Activated CD8-positive, alpha-beta T cell treated with anti-CD3 and anti-CD28 coated beads for 36 hours (primary cell): ENCODE results near the gene PSMD2. TPM values are rescaled to one million over a fixed set of nuclear protein-coding genes. Genes with fewer than 3 reads are reported as not detected.

Experiments
- ATAC-seq: fragments of 200-7000 bp; cut with Tn5 transposase; one replicate; pipeline ENCODE4 v1.10.0; 2021; ENCODE audit warnings: mild to moderate bottlenecking, moderate library complexity
- CTCF ChIA-PET: fragments of 350-600 bp; sonication (Branson Sonifier 250); formaldehyde crosslinking; loops from one replicate; lab custom pipeline; 2021; ENCODE audit warnings: antibody characterized with exemption; lab: Charles Lee
- POLR2A ChIA-PET: fragments of 350-600 bp; sonication (Branson Sonifier 250); formaldehyde crosslinking; loops from one replicate; lab custom pipeline; 2021; ENCODE audit warnings: antibody characterized with exemption; lab: Charles Lee
- DNase-seq: peaks from one replicate; pipeline ENCODE4 v3.0.0-alpha.2; 2020
- H3K27ac Mint-ChIP-seq: one replicate; pipeline ENCODE4 v1.8.0; 2021; ENCODE audit warnings: mild to moderate bottlenecking, mixed read lengths
- H3K27me3 Mint-ChIP-seq: one replicate; pipeline ENCODE4 v1.8.0; 2021; ENCODE audit warnings: mixed read lengths
- H3K36me3 Mint-ChIP-seq: one replicate; pipeline ENCODE4 v1.8.0; 2021; ENCODE audit warnings: low read depth, mixed read lengths
- H3K4me1 Mint-ChIP-seq: one replicate; pipeline ENCODE4 v1.8.0; 2021; ENCODE audit warnings: low read depth, mixed read lengths
- H3K4me3 Mint-ChIP-seq: one replicate; pipeline ENCODE4 v1.8.0; 2021; ENCODE audit warnings: mild to moderate bottlenecking, moderate library complexity, mixed read lengths
- H3K9me3 Mint-ChIP-seq: one replicate; pipeline ENCODE4 v1.8.0; 2021; ENCODE audit warnings: mixed read lengths
- intact Hi-C: fragments of 100-400 bp; cut with micrococcal nuclease; formaldehyde crosslinking; loops from one replicate; pipeline ENCODE4 v1.10.0; 2022
- total RNA-seq, 2 experiments: library from RNA; stranded (reverse); gene quantifications; one replicate each; pipeline ENCODE4 v1.2.3, GENCODE V29; 2021
- TF ChIP-seq, protein P1 (sequence below): fragments of 200-600 bp; IDR thresholded peaks from one replicate; pipeline ENCODE4 v1.8.0; 2022; ENCODE audit warnings: antibody characterized with exemption, mild to moderate bottlenecking

Gene PSMD2
- total RNA-seq, 2 experiments from 2014 or later, result 220 to 221 TPM

DNA sequence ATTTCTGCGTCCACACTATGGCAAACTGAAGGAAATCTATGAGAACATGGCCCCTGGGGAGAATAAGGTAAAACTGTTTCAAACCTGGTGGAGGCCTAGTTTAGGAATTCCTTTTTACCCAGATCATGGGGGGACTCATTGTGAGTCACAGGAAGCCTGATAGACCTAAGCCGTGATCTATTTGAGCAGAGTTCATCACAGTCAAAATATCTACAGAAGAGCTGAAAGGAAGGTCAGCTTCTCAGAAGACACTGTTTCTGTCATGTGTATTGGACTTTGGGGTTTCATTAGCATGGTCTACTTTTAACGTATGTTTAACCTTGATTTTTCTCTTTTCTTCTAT lies 1.3 kb downstream of the PSMD2 start:
- Mint-ChIP-seq H3K27ac (no peak overlapping the region), H3K27me3 (no peaks in the 10 kb centered on the region), H3K9me3 (no peaks in the 10 kb centered on the region), H3K36me3 (peaks cover 44% of the 10 kb centered on the region), H3K4me3 (peak overlapping the region; percentile 79), H3K4me1 (peaks cover 24% of the 10 kb centered on the region)
- ChIA-PET POLR2A (interaction anchor here (1.1 kb wide), 2 partner anchors 15 to 24 kb away, joined by 3 to 4 read pairs; no protein-coding TSS in a partner anchor), CTCF (interaction anchor here (0.7 to 1.5 kb wide), 6 partner anchors 12 to 416 kb away, joined by 3 read pairs; partner anchors contain the start of gene PARL)
- DNase-seq, result no peak
- TF ChIP-seq, protein P1, sequence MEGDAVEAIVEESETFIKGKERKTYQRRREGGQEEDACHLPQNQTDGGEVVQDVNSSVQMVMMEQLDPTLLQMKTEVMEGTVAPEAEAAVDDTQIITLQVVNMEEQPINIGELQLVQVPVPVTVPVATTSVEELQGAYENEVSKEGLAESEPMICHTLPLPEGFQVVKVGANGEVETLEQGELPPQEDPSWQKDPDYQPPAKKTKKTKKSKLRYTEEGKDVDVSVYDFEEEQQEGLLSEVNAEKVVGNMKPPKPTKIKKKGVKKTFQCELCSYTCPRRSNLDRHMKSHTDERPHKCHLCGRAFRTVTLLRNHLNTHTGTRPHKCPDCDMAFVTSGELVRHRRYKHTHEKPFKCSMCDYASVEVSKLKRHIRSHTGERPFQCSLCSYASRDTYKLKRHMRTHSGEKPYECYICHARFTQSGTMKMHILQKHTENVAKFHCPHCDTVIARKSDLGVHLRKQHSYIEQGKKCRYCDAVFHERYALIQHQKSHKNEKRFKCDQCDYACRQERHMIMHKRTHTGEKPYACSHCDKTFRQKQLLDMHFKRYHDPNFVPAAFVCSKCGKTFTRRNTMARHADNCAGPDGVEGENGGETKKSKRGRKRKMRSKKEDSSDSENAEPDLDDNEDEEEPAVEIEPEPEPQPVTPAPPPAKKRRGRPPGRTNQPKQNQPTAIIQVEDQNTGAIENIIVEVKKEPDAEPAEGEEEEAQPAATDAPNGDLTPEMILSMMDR, result no peak
- ATAC-seq, result no peak
- intact Hi-C loops, result no loop called here

DNA sequence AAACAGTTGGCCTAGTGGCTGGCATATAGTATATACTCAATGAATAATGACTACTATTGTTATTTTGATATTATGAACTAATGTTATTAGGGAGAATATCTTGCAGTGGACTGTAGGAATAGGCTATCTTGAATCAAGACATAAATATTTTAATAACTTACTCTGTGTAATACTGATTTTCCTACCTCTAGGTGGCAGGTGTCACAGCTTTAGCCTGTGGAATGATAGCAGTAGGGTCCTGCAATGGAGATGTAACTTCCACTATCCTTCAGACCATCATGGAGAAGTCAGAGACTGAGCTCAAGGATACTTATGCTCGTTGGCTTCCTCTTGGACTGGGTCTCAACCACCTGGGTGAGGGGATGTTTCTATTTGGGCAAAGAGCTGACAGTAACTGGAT lies 6.5 kb downstream of the PSMD2 start:
- POLR2A ChIA-PET, result interaction anchor here (0.9 to 2.1 kb wide), 4 partner anchors 10 to 29 kb away, joined by 3 to 8 read pairs (median 4); no protein-coding TSS in a partner anchor

DNA sequence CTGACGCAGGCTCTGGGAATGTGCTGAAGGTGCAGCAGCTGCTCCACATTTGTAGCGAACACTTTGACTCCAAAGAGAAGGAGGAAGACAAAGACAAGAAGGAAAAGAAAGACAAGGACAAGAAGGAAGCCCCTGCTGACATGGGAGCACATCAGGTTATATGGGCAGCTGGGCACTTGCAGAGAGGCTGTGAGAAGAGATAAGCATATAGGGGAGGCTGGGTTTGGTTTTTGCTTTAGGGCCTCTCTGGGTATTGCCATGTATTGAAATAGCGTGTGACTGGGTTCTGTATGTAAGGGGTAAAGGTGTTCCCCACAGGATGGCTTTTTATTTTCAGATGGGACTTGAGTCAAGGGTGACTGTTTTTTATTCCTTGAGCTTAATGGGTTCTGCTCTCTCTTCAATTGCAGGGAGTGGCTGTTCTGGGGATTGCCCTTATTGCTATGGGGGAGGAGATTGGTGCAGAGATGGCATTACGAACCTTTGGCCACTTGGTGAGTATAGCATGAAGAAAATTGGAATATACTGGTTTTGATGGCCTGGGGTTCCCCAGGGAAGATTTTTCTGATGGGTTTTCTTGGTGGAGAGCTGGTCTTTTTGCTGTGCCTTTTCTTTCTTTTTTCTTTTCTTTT lies 7.4 kb downstream of the PSMD2 start:
- Mint-ChIP-seq H3K9me3 (no peaks in the 10 kb centered on the region), H3K27me3 (no peaks in the 10 kb centered on the region), H3K4me1 (peaks cover 15% of the 10 kb centered on the region), H3K36me3 (peaks cover 60% of the 10 kb centered on the region), H3K4me3 (no peak overlapping the region), H3K27ac (no peak overlapping the region)
- DNase-seq (no peak), ATAC-seq (no peak)
- intact Hi-C loops, result no loop called here
- TF ChIP-seq, protein P1, result no peak
- ChIA-PET POLR2A (interaction anchor here (0.6 to 2.1 kb wide), 7 partner anchors 9 to 29 kb away, joined by 3 to 8 read pairs (median 4); no protein-coding TSS in a partner anchor), CTCF (interaction anchor here (1.0 to 1.1 kb wide), 3 partner anchors 10 to 57 kb away, joined by 3 to 5 read pairs (median 4); partner anchors contain the start of gene EEF1AKMT4)

More for the DNA sequence above, 6.5 kb downstream of the PSMD2 start:
- Mint-ChIP-seq H3K9me3 (no peaks in the 10 kb centered on the region), H3K36me3 (peaks cover 67% of the 10 kb centered on the region), H3K27ac (no peak overlapping the region), H3K4me3 (no peak overlapping the region), H3K27me3 (no peaks in the 10 kb centered on the region), H3K4me1 (peaks cover 19% of the 10 kb centered on the region)
- TF ChIP-seq, protein P1, result peak; percentile 59
- CTCF ChIA-PET, result interaction anchor here (1.0 to 1.1 kb wide), 3 partner anchors 10 to 56 kb away, joined by 3 to 5 read pairs (median 4); partner anchors contain the start of gene EEF1AKMT4
- DNase-seq (no peak), ATAC-seq (peak; percentile 56)
- intact Hi-C loops, result no loop called here

DNA sequence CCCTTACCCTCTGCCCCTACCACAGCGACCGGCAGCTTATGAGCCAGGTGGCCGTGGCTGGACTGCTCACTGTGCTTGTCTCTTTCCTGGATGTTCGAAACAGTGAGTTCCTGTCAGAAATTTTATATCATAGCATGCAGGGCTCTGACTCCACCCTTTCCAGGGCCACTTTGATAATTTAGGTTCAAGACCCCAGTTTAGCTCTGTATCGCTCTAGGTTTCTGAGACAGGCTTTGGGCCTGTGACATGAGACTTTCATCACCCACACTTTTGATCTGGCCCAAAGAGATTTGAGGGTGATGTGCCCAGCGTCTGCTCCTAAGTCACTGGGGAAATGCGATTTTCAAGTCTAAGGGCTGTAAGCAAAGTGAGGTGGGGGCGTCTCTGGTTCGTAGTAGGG lies 8.9 kb downstream of the PSMD2 start:
- H3K27me3 Mint-ChIP-seq, result no peaks in the 10 kb centered on the region
- TF ChIP-seq, protein P1, result no peak
- H3K27ac Mint-ChIP-seq, result no peak overlapping the region

DNA sequence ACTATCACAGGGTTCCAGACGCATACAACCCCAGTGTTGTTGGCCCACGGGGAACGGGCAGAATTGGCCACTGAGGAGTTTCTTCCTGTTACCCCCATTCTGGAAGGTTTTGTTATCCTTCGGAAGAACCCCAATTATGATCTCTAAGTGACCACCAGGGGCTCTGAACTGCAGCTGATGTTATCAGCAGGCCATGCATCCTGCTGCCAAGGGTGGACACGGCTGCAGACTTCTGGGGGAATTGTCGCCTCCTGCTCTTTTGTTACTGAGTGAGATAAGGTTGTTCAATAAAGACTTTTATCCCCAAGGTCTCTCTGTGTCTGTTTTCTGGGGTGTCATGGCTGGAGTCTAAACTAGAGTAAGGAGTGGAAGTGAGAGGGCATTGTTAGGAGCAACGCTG lies 9.7 kb downstream of the PSMD2 start:
- no peak for ATAC-seq
- peaks cover 40% of the 10 kb centered on the region for H3K36me3 Mint-ChIP-seq
- POLR2A ChIA-PET, result no interaction called here

More for the DNA sequence above, 8.9 kb downstream of the PSMD2 start:
- intact Hi-C loops, result no loop called here
- no peaks in the 10 kb centered on the region for H3K9me3 Mint-ChIP-seq
- no peak for DNase-seq
- H3K4me1 Mint-ChIP-seq, result peaks cover 9% of the 10 kb centered on the region
- no peak for ATAC-seq
- peaks cover 48% of the 10 kb centered on the region for H3K36me3 Mint-ChIP-seq
- H3K4me3 Mint-ChIP-seq, result no peak overlapping the region
- CTCF ChIA-PET, result no interaction called here
- POLR2A ChIA-PET, result interaction anchor here (1.7 kb wide), 1 partner anchor 20 kb away, joined by 8 read pairs; no protein-coding TSS in a partner anchor

More for the DNA sequence above, 9.7 kb downstream of the PSMD2 start:
- CTCF ChIA-PET, result no interaction called here
- peaks cover 9% of the 10 kb centered on the region for H3K4me1 Mint-ChIP-seq
- intact Hi-C loops, result no loop called here
- no peak for DNase-seq
- H3K9me3 Mint-ChIP-seq, result no peaks in the 10 kb centered on the region
- H3K4me3 Mint-ChIP-seq, result no peak overlapping the region
- TF ChIP-seq, protein P1, result no peak
- peak overlapping the region; percentile 44 for H3K27ac Mint-ChIP-seq
- H3K27me3 Mint-ChIP-seq, result no peaks in the 10 kb centered on the region
